Measurements from ENCODE around the gene TMEM163.
"Not testable (repeated sequence)": the region's sequence is repeated elsewhere in the genome, so short reads cannot be mapped to it uniquely, and the experiment has no call there.

Gene TMEM163

DNA sequence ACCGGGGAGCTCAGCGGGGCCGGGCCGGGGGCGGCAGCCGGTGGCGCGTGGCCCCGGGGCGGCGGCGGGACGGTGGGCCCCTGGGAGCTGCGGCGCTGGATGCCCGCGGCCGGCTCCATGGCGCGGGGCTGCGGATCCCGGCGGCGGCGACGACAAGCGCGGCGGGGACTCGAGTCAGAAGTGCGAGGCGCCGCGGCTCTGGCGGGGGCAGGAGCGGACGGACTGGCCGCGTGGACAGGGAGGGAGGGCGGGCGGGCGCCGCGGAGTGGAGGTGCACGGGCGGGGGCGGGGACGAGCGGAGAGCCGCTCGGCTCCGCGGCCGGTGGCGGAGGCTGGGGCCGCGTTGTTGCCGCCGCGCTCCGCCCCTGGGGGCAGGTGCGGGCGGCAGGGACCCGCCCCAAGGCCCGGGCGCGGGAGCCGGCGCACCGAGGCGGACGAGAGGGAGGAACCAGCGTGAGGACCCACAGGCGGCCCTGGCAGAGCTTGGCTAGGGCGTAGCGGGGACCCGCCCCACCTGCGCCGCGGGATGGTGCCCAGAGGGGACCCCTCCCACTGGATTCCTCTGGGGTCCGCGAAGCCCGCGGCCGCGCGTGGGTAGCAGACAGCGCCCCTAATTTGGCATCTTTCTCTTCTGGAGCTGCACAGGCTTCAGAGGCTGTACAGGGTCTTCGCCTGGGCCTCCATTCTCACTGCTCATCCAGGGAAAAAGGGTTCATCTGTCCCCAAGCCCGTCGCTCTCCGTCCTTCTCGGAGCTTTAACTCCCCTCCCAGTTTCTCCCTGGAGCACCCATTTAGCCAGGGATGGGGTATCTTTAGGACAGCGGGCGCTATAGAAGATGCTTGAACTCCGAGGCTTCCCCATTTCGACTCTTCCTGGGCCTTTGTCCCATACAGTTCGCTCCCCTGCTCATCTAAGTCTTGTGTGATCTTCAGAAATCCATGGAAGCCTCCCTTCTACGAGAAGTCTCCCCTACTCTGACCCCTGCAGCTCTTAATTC, at the start of gene TMEM163:
TSS of gene TMEM163 (minus strand) at position 184 of the 998 bp plus-strand sequence.
- no peak for DNase-seq

DNA sequence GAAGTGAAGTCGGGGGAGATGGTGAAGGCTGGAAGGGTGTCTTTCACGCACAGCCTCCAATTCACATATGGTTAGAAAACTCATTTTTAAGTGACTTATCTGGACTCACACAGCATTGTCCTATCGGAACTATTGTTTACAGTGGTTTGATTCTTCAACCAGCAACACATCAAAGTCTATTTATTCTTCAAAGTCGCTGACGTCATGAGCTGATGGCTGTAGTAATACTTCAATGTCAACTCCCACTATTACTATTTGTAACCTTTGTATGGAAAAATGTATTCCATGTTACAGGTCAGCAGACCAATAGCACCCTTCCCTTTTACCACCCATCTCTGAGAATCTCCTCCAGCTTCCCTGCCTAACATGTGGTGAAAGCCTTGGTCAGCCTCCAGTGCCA, 47.8 kb upstream of the TMEM163 start:
- no peak for DNase-seq

- DNase-seq: no peak
Measured at GRCh38 chr2:134765987-134766386, 47.2 kb upstream of the TMEM163 start.

GRCh38 chr2:134764164-134764563, 45.4 kb upstream of the TMEM163 start:
- no peak for DNase-seq

GRCh38 chr2:134763164-134763710, 44.4 kb upstream of the TMEM163 start:
- no peak for DNase-seq

GRCh38 chr2:134762508-134762907, 43.7 kb upstream of the TMEM163 start:
- DNase-seq: no peak

- no peak for DNase-seq
Measured at GRCh38 chr2:134760385-134760784, 41.6 kb upstream of the TMEM163 start.

- DNase-seq: no peak
Measured at GRCh38 chr2:134758633-134759032, 39.8 kb upstream of the TMEM163 start.

DNA sequence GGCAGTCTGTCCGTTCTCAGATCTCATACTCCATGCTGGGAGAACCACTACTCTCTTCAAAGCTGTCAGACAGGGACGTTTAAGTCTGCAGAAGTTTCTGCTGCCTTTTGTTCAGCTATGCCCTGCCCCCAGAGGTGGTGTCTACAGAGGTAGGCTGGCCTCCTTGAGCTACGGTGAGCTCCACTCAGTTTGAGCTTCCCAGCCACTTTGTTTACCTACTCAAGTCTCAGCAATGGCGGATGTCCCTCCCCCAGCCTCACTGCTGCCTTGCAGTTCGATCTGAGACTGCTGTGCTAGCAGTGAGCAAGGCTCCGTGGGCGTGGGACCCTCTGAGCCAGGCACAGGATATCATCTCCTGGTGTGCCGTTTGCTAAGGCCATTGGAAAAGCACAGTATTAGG, 33.2 kb upstream of the TMEM163 start:
- DNase-seq: not testable (repeated sequence)

DNA sequence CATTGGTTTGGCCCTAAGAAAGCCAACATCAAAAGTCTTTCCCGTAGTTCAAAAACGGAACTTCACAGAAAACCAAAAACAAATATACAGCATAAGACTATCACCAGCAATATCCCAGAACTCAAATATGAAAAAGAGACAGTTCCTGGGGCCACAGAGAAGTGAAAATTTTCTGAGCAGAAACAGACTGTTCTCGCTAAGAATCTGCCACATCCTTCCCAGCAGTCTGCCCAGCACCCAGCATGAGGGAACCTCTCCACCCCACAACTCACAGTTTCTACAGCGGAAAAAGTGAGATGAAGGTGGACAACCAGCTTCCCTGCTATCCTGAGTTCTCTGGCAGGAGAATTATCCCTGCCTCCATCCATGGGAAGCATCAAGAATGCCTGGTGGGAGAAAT, 26.7 kb upstream of the TMEM163 start:
- DNase-seq: no peak

DNA sequence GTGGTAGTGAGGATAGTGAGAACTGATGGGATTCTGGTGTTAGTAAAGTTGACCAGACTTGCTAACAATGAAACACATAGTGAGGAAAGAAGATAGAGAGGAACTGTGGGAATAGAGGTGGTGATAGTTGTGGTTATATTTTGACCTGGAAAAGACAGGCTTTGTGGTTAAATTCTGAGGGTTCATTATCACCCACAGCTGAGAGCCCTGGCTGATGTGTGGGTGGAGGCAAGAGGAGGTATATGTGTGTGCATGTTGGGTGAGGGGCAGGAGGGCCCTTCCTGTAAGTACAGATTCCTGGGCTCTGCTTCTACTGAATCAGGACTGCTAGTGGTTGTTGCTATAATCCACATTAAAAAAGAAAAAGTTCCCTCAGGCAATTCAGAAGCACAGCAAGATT, 26.2 kb upstream of the TMEM163 start:
- no peak for DNase-seq

DNA sequence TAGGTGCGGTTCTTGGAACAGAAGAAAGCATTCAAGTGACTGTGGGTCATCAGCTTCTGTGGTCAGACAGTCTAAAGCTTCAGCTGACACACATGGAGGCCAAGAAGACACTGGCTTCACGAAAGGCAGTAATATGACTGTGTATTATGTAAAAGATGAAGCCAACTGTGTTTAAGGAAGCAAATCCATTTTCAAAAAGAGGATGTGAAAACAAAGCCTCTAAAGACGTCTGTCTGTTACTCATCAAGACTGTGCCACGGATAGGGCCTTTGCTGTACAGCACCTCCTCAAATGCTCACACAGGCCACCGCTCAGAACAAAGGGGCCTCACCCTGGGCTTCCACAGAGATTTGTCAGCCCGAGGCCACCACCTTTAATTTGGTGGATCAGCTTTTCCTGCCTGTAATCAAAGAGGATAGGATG, 21.1 kb upstream of the TMEM163 start:
- no peak for DNase-seq

GRCh38 chr2:134739236-134739878, 20.6 kb upstream of the TMEM163 start:
- no peak for DNase-seq

DNA sequence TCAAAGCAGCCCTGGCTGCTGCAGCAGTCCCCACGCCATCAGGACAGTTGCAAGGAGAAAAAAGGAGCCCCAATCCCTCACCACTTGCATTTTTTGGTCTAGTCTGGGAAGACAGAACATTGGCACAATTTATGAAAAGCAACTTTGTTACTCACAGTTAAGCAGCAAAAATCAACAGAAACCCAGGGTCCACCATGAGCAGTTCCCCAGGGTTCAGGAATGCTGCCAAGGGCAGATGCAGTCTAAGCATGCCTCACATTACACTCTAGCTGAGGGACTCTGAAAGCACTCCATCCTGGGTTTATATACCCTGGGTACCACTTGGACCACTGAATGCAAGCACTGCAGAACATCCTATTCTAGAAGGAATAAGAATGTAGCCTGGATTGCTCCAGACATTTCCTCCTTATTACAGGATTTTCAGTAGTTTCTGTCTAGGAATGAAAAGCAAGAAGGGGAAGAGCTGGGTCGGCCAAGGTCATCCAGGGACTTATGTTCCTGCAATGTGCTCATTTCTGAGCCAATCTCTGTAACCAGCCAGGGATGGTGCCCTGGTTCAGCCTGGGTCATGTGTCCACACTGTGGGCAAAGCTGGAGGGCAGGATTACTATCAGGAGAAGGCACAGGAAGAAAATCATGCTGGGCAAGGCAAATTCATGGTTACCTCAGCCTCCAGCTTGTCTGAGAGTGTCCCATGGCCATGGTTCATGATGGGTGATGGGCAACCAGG, 19.5 kb upstream of the TMEM163 start:
- DNase-seq: no peak

DNA sequence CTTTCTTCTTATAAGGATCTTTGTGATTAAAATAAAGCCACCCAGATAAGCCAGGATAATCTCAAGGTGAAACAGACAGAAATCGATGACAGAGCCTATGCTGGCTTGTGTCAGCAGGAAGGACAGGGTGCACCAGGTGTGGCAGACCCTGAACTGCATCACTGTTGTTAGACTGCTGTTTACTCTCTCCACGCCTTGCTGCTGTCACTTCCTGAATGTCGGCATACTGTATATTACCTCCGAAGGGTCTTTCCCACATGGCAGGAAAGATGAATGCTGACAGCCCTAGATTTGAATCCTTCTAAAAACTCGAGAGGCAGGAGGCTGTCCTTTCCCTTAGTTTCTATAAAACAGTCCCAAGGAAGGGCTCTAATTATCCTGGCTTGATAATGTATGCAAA, 18.9 kb upstream of the TMEM163 start:
- no peak for DNase-seq

DNA sequence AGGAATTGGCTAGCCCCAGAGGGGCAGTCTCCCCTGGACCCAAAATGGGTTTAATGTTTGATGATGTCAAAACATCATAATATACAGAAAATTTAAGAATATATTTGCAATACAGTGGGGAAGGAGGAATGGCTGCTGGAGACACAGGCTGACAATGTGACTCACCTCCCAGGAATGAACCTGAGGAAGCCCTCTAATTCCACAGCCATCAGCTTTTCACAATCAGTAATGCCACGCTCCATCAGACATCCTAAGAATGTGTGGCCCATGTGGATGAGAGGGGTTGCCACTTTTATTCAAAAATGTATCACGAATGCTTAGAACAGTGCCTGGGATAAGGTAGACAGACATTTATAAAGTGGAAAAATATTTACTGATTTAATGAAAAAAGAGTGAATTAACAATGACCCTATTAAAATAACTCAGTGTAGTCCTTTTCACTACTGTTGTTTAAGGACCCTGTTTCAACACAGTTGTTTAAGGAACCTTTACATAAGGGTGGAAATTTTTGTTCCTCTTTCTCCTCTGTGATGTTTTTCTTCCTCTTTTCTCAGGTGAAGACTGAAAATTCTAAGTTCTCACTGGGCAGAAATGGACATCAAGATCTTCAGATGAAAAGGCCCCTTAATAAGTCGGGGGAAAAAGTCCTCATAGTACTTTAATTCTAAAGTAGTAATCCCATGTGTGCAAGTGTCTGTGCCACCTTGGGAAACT, 17.5 kb upstream of the TMEM163 start:
- no peak for DNase-seq

GRCh38 chr2:134728163-134728562, 9.4 kb upstream of the TMEM163 start:
- DNase-seq: no peak

GRCh38 chr2:134727385-134727784, 8.6 kb upstream of the TMEM163 start:
- no peak for DNase-seq

- no peak for DNase-seq
Measured at GRCh38 chr2:134726645-134727044, 7.8 kb upstream of the TMEM163 start.

- DNase-seq: no peak
Measured at GRCh38 chr2:134725876-134726275, 7.1 kb upstream of the TMEM163 start.

DNA sequence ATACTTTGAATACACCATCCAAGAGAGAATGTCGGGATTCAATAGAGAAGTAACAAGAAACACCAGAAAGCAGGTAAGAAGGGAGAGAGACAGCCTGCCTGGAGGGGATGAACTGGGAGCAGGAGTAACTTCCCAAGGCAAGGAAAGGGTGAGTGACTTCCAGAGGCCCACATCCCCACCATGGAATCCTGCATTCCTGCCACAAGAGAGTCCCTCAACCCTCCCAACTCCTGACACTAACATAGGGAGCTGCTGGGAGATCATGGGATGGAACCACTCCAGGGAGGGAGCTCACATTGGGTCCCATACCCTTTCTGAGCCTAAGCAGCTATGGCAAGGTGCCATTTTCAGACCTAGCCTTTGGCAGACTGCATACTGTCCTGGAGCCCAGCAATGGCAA, 5.5 kb upstream of the TMEM163 start:
- DNase-seq: no peak

GRCh38 chr2:134723742-134724141, 4.9 kb upstream of the TMEM163 start:
- DNase-seq: not testable (repeated sequence)

Data from midbrain (tissue), 1 donor.